Suprapubic skin (tissue), 4 donors: ENCODE data around the gene EID3. TPM values are rescaled to one million over a fixed set of nuclear protein-coding genes. Genes with fewer than 3 reads are reported as not detected.

Experiments used
- DNase-seq, 2 donors: peaks; one replicate each; pipeline ENCODE4 v3.0.0-alpha.2; 2019; ENCODE audit warnings: low spot score in 2 of 2
- H3K27ac ChIP-seq: fragments of 200-600 bp; sonication (generic); one replicate; pipeline ENCODE4 v1.5.1; 2019
- H3K27me3 ChIP-seq: fragments of 200-600 bp; sonication (generic); one replicate; pipeline ENCODE4 v1.5.1; 2019
- H3K36me3 ChIP-seq: fragments of 200-600 bp; sonication (generic); one replicate; pipeline ENCODE4 v1.5.1; 2019
- H3K4me1 ChIP-seq: fragments of 200-600 bp; sonication (generic); one replicate; pipeline ENCODE4 v1.5.1; 2019
- H3K4me3 ChIP-seq: fragments of 200-600 bp; sonication (generic); one replicate; pipeline ENCODE4 v1.5.1; 2019; ENCODE audit warnings: mild to moderate bottlenecking
- H3K9me3 ChIP-seq: fragments of 200-600 bp; sonication (generic); one replicate; pipeline ENCODE4 v1.5.1; 2019
- EP300 ChIP-seq: sonication (generic); formaldehyde crosslinking; IDR thresholded peaks from one replicate; pipeline ENCODE4 v1.6.1; 2017; ENCODE audit warnings: antibody characterized with exemption
- POLR2A ChIP-seq, 2 donors: fragments of 450-650 bp; IDR thresholded peaks; one replicate each; pipeline ENCODE4 v1.6.1; 2017; ENCODE audit warnings: antibody characterized with exemption in 2 of 2, mild to moderate bottlenecking in 2 of 2, moderate library complexity in 2 of 2
- POLR2AphosphoS5 ChIP-seq, 3 donors: sonication (generic); formaldehyde crosslinking; IDR thresholded peaks; one replicate each; pipeline ENCODE4 v1.6.1; 2017; ENCODE audit warnings: antibody characterized with exemption in 3 of 3
- WGBS: methylation state at CpG from one replicate; pipeline ENCODE4 v1.1.5; 2018; 5-methylcytosine and 5-hydroxymethylcytosine counted together
- total RNA-seq, 4 donors: library from RNA; depleted of rRNA; stranded (reverse); fragments of >200 nt; gene quantifications; one replicate each; pipeline ENCODE4 v1.1.0, GENCODE V29; 2016
- TF ChIP-seq, protein P1 (sequence below), 2 donors: fragments of 200-600 bp in 1 of 2; fragments of 450-650 bp in 1 of 2; sonication (generic) in 1 of 2; IDR thresholded peaks; one replicate each; pipeline ENCODE4 v1.5.1; 2016 to 2019; ENCODE audit warnings: antibody characterized with exemption in 2 of 2, mild to moderate bottlenecking in 1 of 2, moderate library complexity in 1 of 2

The EID3 gene
- total RNA-seq, 4 donors from 2014 or later: 2.9 to 5.4 (median 4.0) TPM

DNA sequence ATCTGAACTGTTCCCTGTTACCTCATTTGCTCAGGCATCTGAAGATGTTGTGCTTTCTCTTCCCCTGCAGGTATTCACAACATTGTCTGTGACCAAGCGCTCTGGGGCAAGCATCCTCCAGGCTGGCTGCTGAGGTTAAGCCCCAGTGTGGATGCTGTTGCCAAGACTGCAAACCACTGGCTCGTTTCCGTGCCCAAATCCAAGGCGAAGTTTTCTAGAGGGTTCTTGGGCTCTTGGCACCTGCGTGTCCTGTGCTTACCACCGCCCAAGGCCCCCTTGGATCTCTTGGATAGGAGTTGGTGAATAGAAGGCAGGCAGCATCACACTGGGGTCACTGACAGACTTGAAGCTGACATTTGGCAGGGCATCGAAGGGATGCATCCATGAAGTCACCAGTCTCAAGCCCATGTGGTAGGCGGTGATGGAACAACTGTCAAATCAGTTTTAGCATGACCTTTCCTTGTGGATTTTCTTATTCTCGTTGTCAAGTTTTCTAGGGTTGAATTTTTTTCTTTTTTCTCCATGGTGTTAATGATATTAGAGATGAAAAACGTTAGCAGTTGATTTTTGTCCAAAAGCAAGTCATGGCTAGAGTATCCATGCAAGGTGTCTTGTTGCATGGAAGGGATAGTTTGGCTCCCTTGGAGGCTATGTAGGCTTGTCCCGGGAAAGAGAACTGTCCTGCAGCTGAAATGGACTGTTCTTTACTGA lies 44.9 kb downstream of the EID3 start:
- 89% methylated on average over 11 of the region's 11 CpGs for WGBS
- TF ChIP-seq POLR2AphosphoS5 (IDR thresholded peaks at IDR 0.05): no peak
- TF ChIP-seq EP300: no peak
- TF ChIP-seq, protein P1, sequence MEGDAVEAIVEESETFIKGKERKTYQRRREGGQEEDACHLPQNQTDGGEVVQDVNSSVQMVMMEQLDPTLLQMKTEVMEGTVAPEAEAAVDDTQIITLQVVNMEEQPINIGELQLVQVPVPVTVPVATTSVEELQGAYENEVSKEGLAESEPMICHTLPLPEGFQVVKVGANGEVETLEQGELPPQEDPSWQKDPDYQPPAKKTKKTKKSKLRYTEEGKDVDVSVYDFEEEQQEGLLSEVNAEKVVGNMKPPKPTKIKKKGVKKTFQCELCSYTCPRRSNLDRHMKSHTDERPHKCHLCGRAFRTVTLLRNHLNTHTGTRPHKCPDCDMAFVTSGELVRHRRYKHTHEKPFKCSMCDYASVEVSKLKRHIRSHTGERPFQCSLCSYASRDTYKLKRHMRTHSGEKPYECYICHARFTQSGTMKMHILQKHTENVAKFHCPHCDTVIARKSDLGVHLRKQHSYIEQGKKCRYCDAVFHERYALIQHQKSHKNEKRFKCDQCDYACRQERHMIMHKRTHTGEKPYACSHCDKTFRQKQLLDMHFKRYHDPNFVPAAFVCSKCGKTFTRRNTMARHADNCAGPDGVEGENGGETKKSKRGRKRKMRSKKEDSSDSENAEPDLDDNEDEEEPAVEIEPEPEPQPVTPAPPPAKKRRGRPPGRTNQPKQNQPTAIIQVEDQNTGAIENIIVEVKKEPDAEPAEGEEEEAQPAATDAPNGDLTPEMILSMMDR (IDR thresholded peaks at IDR 0.05): no peak
- TF ChIP-seq POLR2A (IDR thresholded peaks at IDR 0.05): no peak
- Histone ChIP-seq H3K9me3 (no peaks in the 10 kb centered on the region), H3K36me3 (peaks cover 64% of the 10 kb centered on the region), H3K27ac (no peak overlapping the region), H3K4me1 (no peaks in the 10 kb centered on the region), H3K27me3 (no peaks in the 10 kb centered on the region), H3K4me3 (no peak overlapping the region)
- DNase-seq: no peak

DNA sequence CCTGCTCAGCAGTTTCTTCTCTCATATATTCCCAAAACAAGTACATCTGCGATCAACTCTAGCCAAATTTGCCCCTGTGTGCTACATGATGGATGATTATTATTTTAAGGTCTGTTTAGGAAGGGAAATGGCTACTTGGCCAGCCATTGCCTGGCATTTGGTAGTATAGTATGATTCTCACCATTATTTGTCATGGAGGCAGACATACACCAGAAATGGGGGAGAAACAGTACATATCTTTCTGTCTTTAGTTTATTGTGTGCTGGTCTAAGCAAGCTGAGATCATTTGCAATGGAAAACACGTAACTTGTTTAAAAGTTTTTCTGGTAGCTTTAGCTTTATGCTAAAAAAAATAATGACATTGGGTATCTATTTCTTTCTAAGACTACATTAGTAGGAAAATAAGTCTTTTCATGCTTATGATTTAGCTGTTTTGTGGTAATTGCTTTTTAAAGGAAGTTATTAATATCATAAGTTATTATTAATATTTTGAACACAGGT lies 45.5 kb downstream of the EID3 start:
- H3K9me3 ChIP-seq: no peaks in the 10 kb centered on the region
- H3K4me3 ChIP-seq: no peak overlapping the region
- no peak for TF ChIP-seq POLR2AphosphoS5 (IDR thresholded peaks at IDR 0.05)
- no peak for TF ChIP-seq POLR2A (IDR thresholded peaks at IDR 0.05)
- TF ChIP-seq, protein P1 (IDR thresholded peaks at IDR 0.05): no peak
- TF ChIP-seq EP300: no peak
- peaks cover 59% of the 10 kb centered on the region for H3K36me3 ChIP-seq
- 94% methylated on average over 2 of the region's 2 CpGs for WGBS
- DNase-seq: no peak
- no peak overlapping the region for H3K27ac ChIP-seq
- no peaks in the 10 kb centered on the region for H3K27me3 ChIP-seq
- H3K4me1 ChIP-seq: no peaks in the 10 kb centered on the region

DNA sequence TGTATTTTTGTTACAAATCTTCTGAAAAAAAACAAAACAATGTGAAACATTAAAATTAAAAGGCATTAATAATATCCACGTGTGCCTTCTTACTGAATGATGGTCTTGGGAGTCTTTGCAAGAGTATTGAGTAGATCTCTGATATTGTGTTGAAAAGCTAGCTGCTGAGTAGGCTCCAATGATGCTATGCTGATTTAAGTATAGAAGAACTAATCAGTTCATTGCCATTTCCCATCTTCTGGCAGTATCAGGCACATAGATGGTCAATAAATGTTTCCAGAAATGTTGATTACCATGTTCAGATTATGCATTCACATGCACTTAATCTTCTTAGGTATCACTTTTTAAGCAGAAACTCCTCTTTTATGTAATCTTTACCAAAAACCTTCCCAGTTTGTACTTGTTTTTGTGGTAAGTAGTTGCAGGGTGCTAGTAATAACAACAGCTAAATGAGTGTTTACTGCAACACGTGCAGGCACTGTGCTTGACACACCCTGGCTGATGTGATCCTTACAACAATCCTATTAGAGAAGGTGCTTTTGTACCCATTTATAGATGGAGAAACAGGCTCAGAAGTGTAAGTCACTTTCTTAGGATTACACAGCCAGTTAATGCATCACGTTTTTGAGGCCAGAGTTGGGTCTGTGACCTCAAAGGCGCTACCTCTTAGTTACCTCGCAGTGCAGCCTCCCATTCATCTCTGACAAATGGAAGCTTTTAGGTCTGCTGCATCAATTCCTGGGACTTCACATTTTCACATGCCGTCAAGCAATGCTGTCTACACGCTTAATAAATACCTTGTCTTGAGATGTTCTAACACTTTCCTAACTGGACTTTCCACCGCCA lies 46.9 kb downstream of the EID3 start:
- DNase-seq: no peak
- Histone ChIP-seq H3K9me3 (no peaks in the 10 kb centered on the region), H3K27ac (no peak overlapping the region), H3K27me3 (no peaks in the 10 kb centered on the region), H3K4me3 (no peak overlapping the region), H3K4me1 (no peaks in the 10 kb centered on the region), H3K36me3 (peaks cover 58% of the 10 kb centered on the region)
- TF ChIP-seq POLR2A (IDR thresholded peaks at IDR 0.05): no peak
- WGBS: 89% methylated on average over 8 of the region's 8 CpGs

DNA sequence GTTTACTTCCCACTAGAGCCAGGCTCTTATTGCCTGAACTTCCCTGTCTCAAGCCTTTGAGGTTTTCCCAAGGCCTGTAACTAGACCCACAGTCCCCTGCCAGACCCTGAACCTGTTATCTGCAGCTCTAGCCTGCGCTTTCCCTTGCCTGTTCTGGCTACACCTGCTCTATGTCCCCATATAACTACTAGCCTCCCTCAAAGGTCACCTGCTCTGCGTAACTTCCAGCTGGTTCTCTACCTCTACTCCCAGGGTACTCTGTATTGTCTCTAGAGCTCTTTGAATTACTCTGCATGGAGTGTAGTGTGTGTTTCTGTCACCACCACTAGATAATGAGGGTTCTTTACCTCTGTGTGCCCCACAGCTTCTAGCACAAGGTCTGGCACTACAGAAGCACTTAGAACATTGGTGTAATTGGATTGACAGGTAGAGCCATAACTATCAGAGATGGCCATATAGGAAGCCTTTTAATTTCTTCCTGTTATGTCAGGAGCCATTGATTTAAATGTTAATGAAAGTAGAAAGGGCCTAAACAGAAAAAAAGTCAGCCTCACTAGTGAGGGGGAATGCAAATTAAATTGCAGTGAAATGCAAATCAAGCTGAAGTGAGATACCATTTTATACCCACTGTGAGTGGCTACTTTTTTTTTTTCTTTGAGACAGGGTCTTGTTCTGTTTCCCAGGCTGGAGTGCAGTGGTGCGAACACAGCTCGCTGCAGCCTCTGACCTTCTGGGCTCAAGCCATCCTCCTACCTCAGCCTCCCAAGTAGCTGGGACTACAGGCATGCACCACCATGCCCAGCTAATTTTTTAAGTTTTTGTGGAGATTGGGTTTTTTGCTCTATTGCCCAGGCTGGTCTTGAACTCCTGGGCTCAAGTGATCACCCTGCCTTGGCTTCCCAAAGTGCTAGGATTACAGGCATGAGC lies 47.8 kb downstream of the EID3 start:
- no peaks in the 10 kb centered on the region for H3K9me3 ChIP-seq
- no peak overlapping the region for H3K4me3 ChIP-seq
- H3K36me3 ChIP-seq: peaks cover 49% of the 10 kb centered on the region
- 98% methylated on average over 4 of the region's 4 CpGs for WGBS
- no peaks in the 10 kb centered on the region for H3K4me1 ChIP-seq
- no peak overlapping the region for H3K27ac ChIP-seq
- no peak for TF ChIP-seq POLR2A (IDR thresholded peaks at IDR 0.05)
- TF ChIP-seq POLR2AphosphoS5 (IDR thresholded peaks at IDR 0.05): no peak
- TF ChIP-seq, protein P1 (IDR thresholded peaks at IDR 0.05): no peak
- TF ChIP-seq EP300: no peak
- H3K27me3 ChIP-seq: no peaks in the 10 kb centered on the region
- DNase-seq: no peak

DNA sequence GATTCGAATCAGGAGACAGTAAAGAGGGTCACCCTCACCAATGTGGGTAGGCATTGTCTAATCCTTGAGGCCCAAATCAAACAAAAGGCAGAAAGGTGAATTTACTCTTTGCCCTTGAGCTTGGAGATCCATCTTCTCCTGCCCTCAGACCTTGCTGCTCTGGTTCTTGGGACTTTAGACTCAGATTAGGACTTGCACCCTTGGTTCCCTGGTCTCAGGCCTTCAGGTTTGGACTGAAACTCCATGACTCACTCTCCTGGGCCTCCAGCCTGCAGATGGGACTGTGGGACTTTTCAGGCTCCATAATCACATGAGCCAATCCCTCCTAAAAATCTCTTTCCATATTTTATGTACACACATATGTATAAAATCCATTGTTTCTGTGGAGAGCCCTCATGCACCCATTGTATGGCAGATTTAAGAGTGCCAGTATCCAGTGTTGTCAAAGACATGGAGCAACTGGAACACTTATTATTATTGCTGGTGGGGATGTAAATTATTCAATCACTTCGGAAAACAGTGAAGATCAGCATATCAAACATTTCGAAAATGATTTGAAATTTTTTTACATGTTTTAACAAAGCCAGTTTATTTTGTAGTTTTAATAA lies 48.7 kb downstream of the EID3 start:
- H3K4me3 ChIP-seq: no peak overlapping the region
- no peaks in the 10 kb centered on the region for H3K27me3 ChIP-seq
- 87% methylated on average over 3 of the region's 3 CpGs for WGBS
- TF ChIP-seq POLR2A (IDR thresholded peaks at IDR 0.05) (no peak), EP300 (no peak), POLR2AphosphoS5 (IDR thresholded peaks at IDR 0.05) (no peak)
- TF ChIP-seq, protein P1 (IDR thresholded peaks at IDR 0.05): no peak
- H3K4me1 ChIP-seq: no peaks in the 10 kb centered on the region
- H3K9me3 ChIP-seq: no peaks in the 10 kb centered on the region
- peaks cover 44% of the 10 kb centered on the region for H3K36me3 ChIP-seq
- DNase-seq: no peak
- H3K27ac ChIP-seq: no peak overlapping the region
